ENCODE measurements around the gene PROM1. TPM values are rescaled to one million over a fixed set of nuclear protein-coding genes. Genes with fewer than 3 reads are reported as not detected.

PROM1 gene
- total RNA-seq, 1 experiment from 2014 or later = not detected

DNA sequence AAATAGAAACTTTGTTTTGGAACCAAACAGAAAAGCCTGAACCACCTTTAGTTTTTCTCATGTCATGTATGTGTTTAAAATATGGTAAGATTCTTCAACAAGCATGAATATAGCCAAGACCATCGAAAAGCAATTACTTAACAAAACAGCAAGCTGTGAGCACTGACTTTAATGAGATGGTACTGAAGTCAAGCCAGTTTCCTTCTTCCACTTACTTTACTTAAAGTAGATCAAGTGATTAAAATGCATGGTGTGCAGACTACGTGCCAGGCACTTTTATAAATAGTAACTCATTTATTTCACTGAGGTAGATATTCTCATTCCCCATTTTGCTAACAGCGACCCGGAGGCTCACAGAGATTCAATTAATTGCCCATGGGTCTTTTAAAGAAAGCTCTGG lies 74.7 kb downstream of the PROM1 start:
- intact Hi-C loops (cut with micrococcal nuclease) = loop anchor here (10.0 kb wide), 1 partner anchor 534 kb away; no protein-coding TSS in a partner anchor
- Histone ChIP-seq H3K9ac (ENCODE audit: low read length) (no peak overlapping the region), H3K79me2 (ENCODE audit: low read length) (no peaks in the 10 kb centered on the region), H3K4me3 (ENCODE audit: low read length) (no peak overlapping the region), H3K27me3 (ENCODE audit: low read length) (no peaks in the 10 kb centered on the region), H3K9me2 (replicated peaks; ENCODE audit: low read length) (no peaks in the 10 kb centered on the region), H3K27ac (ENCODE audit: low read length) (no peak overlapping the region), H3F3A (ENCODE audit: low read length, unreplicated experiment) (no peaks in the 10 kb centered on the region), H3K36me3 (ENCODE audit: low read depth, low read length) (no peaks in the 10 kb centered on the region), H2AFZ (ENCODE audit: low read length) (no peak overlapping the region), H3K9me3 (ENCODE audit: low read length) (no peaks in the 10 kb centered on the region), H3K4me2 (ENCODE audit: low read length) (no peak overlapping the region), H4K20me1 (ENCODE audit: low read length) (no peaks in the 10 kb centered on the region), H3K4me1 (ENCODE audit: insufficient read depth, low read length) (no peaks in the 10 kb centered on the region)
- BruUV-seq (replicated peaks) = no TSS peak
- DNase-seq (no peak), ATAC-seq (no peak)
- ChIA-PET CTCF (no interaction called here), POLR2A (ENCODE audit: unreplicated experiment) (no interaction called here)
- TF ChIP-seq, protein P1, sequence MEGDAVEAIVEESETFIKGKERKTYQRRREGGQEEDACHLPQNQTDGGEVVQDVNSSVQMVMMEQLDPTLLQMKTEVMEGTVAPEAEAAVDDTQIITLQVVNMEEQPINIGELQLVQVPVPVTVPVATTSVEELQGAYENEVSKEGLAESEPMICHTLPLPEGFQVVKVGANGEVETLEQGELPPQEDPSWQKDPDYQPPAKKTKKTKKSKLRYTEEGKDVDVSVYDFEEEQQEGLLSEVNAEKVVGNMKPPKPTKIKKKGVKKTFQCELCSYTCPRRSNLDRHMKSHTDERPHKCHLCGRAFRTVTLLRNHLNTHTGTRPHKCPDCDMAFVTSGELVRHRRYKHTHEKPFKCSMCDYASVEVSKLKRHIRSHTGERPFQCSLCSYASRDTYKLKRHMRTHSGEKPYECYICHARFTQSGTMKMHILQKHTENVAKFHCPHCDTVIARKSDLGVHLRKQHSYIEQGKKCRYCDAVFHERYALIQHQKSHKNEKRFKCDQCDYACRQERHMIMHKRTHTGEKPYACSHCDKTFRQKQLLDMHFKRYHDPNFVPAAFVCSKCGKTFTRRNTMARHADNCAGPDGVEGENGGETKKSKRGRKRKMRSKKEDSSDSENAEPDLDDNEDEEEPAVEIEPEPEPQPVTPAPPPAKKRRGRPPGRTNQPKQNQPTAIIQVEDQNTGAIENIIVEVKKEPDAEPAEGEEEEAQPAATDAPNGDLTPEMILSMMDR (conservative IDR thresholded peaks at IDR 0.05; ENCODE audit: low read depth, low read length) = no peak
- TF ChIP-seq EZH2 (IDR thresholded peaks at IDR 0.05; ENCODE audit: low read length, unreplicated experiment) = no peak
- TF ChIP-seq EZH2phosphoT487 (IDR thresholded peaks at IDR 0.05; ENCODE audit: borderline replicate concordance, low read length) = no peak

GRCh38 chr4:16007471-16008095 lies 76.2 kb downstream of the PROM1 start:
- Histone ChIP-seq H3K9me2 (replicated peaks; ENCODE audit: low read length) (no peaks in the 10 kb centered on the region), H3K4me1 (ENCODE audit: insufficient read depth, low read length) (no peaks in the 10 kb centered on the region), H3K4me2 (ENCODE audit: low read length) (no peak overlapping the region), H3K36me3 (ENCODE audit: low read depth, low read length) (no peaks in the 10 kb centered on the region), H3K27me3 (ENCODE audit: low read length) (no peaks in the 10 kb centered on the region), H3K9me3 (ENCODE audit: low read length) (no peaks in the 10 kb centered on the region), H4K20me1 (ENCODE audit: low read length) (no peaks in the 10 kb centered on the region), H2AFZ (ENCODE audit: low read length) (no peak overlapping the region), H3K9ac (ENCODE audit: low read length) (no peak overlapping the region), H3K27ac (ENCODE audit: low read length) (no peak overlapping the region), H3K79me2 (ENCODE audit: low read length) (no peaks in the 10 kb centered on the region), H3F3A (ENCODE audit: low read length, unreplicated experiment) (no peaks in the 10 kb centered on the region), H3K4me3 (ENCODE audit: low read length) (no peak overlapping the region)
- DNase-seq (no peak), ATAC-seq (no peak)
- CTCF ChIA-PET = no interaction called here
- TF ChIP-seq, protein P1 (conservative IDR thresholded peaks at IDR 0.05; ENCODE audit: low read depth, low read length) = no peak
- TF ChIP-seq EZH2 (IDR thresholded peaks at IDR 0.05; ENCODE audit: low read length, unreplicated experiment) = no peak
- TF ChIP-seq EZH2phosphoT487 (IDR thresholded peaks at IDR 0.05; ENCODE audit: borderline replicate concordance, low read length) = no peak
- POLR2A ChIA-PET (ENCODE audit: unreplicated experiment) = no interaction called here
- no TSS peak for BruUV-seq (replicated peaks)
- intact Hi-C loops (cut with micrococcal nuclease) = loop anchor here (10.0 kb wide), 1 partner anchor 533 kb away; no protein-coding TSS in a partner anchor

- ChIA-PET POLR2A (ENCODE audit: unreplicated experiment) (no interaction called here), CTCF (no interaction called here)
- intact Hi-C loops (cut with micrococcal nuclease) = loop anchor here (10.0 kb wide), 1 partner anchor 532 kb away; no protein-coding TSS in a partner anchor
Measured at GRCh38 chr4:16006771-16007446, 76.9 kb downstream of the PROM1 start.

More at GRCh38 chr4:16006771-16007446, 76.9 kb downstream of the PROM1 start:
- no peaks in the 10 kb centered on the region for H3K79me2 ChIP-seq (ENCODE audit: low read length)
- no peak overlapping the region for H2AFZ ChIP-seq (ENCODE audit: low read length)
- no peaks in the 10 kb centered on the region for H3K9me3 ChIP-seq (ENCODE audit: low read length)
- H3K4me1 ChIP-seq (ENCODE audit: insufficient read depth, low read length) = no peaks in the 10 kb centered on the region
- no peak for ATAC-seq
- no peaks in the 10 kb centered on the region for H4K20me1 ChIP-seq (ENCODE audit: low read length)
- no peak overlapping the region for H3K4me2 ChIP-seq (ENCODE audit: low read length)
- H3K27me3 ChIP-seq (ENCODE audit: low read length) = no peaks in the 10 kb centered on the region
- H3F3A ChIP-seq (ENCODE audit: low read length, unreplicated experiment) = no peaks in the 10 kb centered on the region
- H3K9me2 ChIP-seq (replicated peaks; ENCODE audit: low read length) = no peaks in the 10 kb centered on the region
- TF ChIP-seq EZH2phosphoT487 (IDR thresholded peaks at IDR 0.05; ENCODE audit: borderline replicate concordance, low read length) (no peak), EZH2 (IDR thresholded peaks at IDR 0.05; ENCODE audit: low read length, unreplicated experiment) (no peak)
- TF ChIP-seq, protein P1 (conservative IDR thresholded peaks at IDR 0.05; ENCODE audit: low read depth, low read length) = no peak
- H3K36me3 ChIP-seq (ENCODE audit: low read depth, low read length) = no peaks in the 10 kb centered on the region
- H3K9ac ChIP-seq (ENCODE audit: low read length) = no peak overlapping the region
- DNase-seq = no peak
- H3K4me3 ChIP-seq (ENCODE audit: low read length) = no peak overlapping the region
- BruUV-seq (replicated peaks) = no TSS peak
- H3K27ac ChIP-seq (ENCODE audit: low read length) = no peak overlapping the region
